A549 treated with dexamethasone at 1 μM for 4 hours (cell line): ENCODE measurements around the gene WASHC3. TPM values are rescaled to one million over a fixed set of nuclear protein-coding genes. Genes with fewer than 3 reads are reported as not detected.

Experiments used
- total RNA-seq: library from RNA; stranded (reverse); fragments of 200-300 nt; extraction: Qiagen RNA extraction; gene quantifications from 5 replicates; pipeline ENCODE4 v1.2.3, GENCODE V29; 2022

The WASHC3 gene, protein sequence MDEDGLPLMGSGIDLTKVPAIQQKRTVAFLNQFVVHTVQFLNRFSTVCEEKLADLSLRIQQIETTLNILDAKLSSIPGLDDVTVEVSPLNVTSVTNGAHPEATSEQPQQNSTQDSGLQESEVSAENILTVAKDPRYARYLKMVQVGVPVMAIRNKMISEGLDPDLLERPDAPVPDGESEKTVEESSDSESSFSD
- 30.5 to 35.2 TPM (median 31.7 TPM) in 5 replicates for total RNA-seq

GRCh38 chr12:102061560-102062418, at the start of gene WASHC3:
WASHC3 (minus strand) TSS chr12:102061991; CDS start chr12:102061962, 29 bp downstream.

Other genes starting within 250 kb of the WASHC3 start
- gene GNPTAB, start 231.0 kb downstream of the WASHC3 start, total RNA-seq, result 10.5 to 17.3 TPM (median 15.7 TPM) in 5 replicates
- gene DRAM1, start 184.4 kb downstream of the WASHC3 start, total RNA-seq, result 18.2 to 20.5 TPM (median 18.5 TPM) in 5 replicates
- gene NUP37, start 58.1 kb upstream of the WASHC3 start, total RNA-seq, result 57.4 to 82.0 TPM (median 60.4 TPM) in 5 replicates
- 18.2 to 21.0 TPM (median 18.8 TPM) in 5 replicates for gene PARPBP, start 58.2 kb upstream of the WASHC3 start, total RNA-seq
- not detected in 5 replicates for gene PMCH, start 135.8 kb upstream of the WASHC3 start, total RNA-seq